Adipocyte (in vitro differentiated cells): ENCODE measurements around the gene NADSYN1.

Experiments
- DNase-seq: peaks from one replicate; pipeline ENCODE4 v3.0.0-alpha.2; 2015; ENCODE audit warnings: low read depth
- H3K27me3 ChIP-seq: replicated peaks from 2 replicates; pipeline ENCODE4 v1.7.0; 2013; ENCODE audit warnings: mild to moderate bottlenecking, low read length, moderate library complexity; ENCODE audit not compliant: control insufficient read depth, insufficient read depth
- H3K36me3 ChIP-seq: 2 replicates; pipeline ENCODE4 v1.7.0; 2013; ENCODE audit warnings: low read length, mild to moderate bottlenecking, moderate library complexity; ENCODE audit not compliant: control insufficient read depth, insufficient read depth, severe bottlenecking
- H3K4me1 ChIP-seq: 2 replicates; pipeline ENCODE4 v1.7.0; 2013; ENCODE audit warnings: mild to moderate bottlenecking, low read length, moderate library complexity; ENCODE audit not compliant: control insufficient read depth, insufficient read depth
- H3K4me3 ChIP-seq: 2 replicates; pipeline ENCODE4 v1.7.0; 2013; ENCODE audit warnings: mild to moderate bottlenecking, low read length, moderate library complexity
- H3K9ac ChIP-seq: 2 replicates; pipeline ENCODE4 v1.7.0; 2013; ENCODE audit warnings: mild to moderate bottlenecking, low read length, moderate library complexity
- H3K9me3 ChIP-seq: 2 replicates; pipeline ENCODE4 v1.7.0; 2013; ENCODE audit warnings: mild to moderate bottlenecking, low read length, moderate library complexity; ENCODE audit not compliant: control insufficient read depth

The NADSYN1 gene

DNA sequence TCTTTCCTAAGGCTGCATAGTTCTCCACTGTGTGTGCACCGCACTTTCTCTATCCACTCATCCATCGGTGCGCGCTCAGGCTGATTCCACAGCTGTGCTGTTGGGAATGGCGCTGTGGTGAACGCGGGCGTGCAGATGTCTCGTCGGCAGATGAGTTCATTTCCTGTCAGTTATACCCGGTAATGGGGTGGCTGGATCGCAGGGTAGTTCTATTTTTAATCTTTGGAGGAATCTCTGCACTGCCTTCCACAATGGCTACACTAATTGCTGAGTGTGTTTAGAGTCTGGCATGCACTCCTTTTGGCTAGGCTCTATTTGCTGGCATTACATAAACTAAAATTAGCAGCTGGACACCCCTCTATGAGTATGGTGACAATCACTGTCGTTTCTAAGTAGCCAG lies 46.1 kb downstream of the NADSYN1 start:
- DNase-seq: no peak
- H3K9ac ChIP-seq: no peak overlapping the region
- H3K4me3 ChIP-seq: no peak overlapping the region
- peaks cover 7% of the 10 kb centered on the region for H3K4me1 ChIP-seq
- H3K36me3 ChIP-seq: peaks cover 76% of the 10 kb centered on the region
- H3K27me3 ChIP-seq: no peaks in the 10 kb centered on the region
- H3K9me3 ChIP-seq: no peaks in the 10 kb centered on the region

DNA sequence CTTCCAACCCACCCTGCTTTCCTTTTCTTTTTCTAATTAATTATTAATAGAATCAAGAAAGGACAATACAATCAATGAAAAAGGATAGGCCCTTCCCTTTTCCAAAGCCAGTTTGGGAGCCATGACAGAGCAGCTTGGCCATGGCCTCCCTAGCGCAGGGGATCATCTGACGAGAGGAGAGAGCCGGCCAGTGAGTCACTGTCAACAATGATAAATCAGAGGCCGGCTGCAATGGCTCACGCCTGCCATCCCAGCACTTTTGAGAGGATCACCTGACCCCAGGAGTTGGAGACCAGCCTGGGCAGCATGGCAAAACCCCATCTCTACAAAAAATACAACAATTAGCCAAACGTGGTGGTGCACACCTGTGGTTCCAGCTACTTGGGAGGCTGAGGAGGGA lies 46.5 kb downstream of the NADSYN1 start:
- no peak overlapping the region for H3K9ac ChIP-seq
- H3K27me3 ChIP-seq: no peaks in the 10 kb centered on the region
- H3K4me1 ChIP-seq: peaks cover 7% of the 10 kb centered on the region
- no peaks in the 10 kb centered on the region for H3K9me3 ChIP-seq
- H3K36me3 ChIP-seq: peaks cover 78% of the 10 kb centered on the region
- no peak overlapping the region for H3K4me3 ChIP-seq
- no peak for DNase-seq

DNA sequence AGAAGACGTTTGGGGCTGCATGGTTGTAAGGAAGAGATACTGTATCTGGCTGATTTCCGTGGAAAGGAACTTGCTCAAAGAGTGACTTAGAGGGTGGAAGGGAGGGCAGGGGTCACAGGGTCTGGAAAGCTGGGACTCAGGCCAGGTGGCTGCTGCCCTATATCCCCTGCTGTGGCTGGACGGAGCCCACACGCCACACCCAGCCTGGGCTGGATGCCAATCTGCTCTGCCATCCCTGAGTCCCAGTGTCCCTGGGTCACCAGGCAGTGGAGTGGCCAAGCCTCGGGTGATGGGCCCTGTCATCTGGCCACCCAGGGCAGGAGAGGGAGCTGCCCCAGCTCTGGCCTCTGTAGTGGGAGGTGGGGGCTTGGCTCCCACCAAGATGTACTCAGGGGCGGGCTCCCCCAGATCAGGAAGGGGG lies 47.6 kb downstream of the NADSYN1 start:
- Histone ChIP-seq H3K4me1 (peaks cover 7% of the 10 kb centered on the region), H3K36me3 (peaks cover 70% of the 10 kb centered on the region), H3K4me3 (no peak overlapping the region), H3K27me3 (no peaks in the 10 kb centered on the region), H3K9me3 (no peaks in the 10 kb centered on the region), H3K9ac (no peak overlapping the region)
- DNase-seq: no peak

DNA sequence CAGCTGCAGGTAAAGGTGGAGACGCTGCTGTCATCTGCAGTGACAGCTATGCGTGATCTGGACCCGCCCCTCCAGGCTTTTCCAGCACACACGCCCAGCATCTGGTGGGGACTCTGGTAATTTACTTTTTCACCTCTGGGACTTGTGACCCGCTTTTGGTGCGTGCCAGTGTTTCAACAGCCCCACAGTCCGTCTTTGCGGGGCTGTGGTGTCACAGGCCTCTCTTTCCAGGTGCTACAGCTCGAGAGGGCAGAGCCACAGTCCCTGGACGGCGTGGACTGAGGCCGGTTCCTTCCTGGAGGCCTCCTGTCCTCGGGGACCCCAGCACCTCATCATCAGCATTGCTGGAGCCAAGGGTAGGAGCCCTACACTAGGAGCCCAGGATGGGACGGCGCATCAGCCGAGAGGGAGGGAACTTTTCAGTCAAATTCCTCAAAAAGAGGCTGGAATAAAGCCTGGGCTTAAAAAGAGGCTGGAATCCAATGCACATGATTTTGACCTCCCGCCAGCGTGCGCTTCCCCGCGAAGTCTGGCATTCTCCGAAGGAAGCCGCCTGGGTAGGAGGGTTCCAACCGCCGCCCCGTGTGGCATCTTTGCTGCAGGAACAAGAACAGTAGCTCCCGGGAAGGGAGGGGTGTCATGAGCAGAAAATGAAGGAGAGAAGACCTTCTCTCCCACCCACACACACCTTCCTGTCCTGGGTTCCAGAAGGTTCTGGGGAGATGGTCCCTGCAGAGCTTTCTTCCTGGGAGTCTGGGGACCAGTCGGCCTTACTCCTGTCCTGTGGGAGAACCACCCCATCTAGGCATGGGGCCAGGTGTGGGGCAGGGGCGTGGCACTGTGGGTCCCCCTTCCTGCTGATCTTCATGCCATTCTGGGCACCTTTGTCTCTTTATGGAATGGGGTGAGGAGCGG lies 48.3 kb downstream of the NADSYN1 start:
- H3K36me3 ChIP-seq: peaks cover 69% of the 10 kb centered on the region
- peaks cover 7% of the 10 kb centered on the region for H3K4me1 ChIP-seq
- DNase-seq: no peak
- no peak overlapping the region for H3K4me3 ChIP-seq
- no peaks in the 10 kb centered on the region for H3K27me3 ChIP-seq
- H3K9me3 ChIP-seq: no peaks in the 10 kb centered on the region
- no peak overlapping the region for H3K9ac ChIP-seq

DNA sequence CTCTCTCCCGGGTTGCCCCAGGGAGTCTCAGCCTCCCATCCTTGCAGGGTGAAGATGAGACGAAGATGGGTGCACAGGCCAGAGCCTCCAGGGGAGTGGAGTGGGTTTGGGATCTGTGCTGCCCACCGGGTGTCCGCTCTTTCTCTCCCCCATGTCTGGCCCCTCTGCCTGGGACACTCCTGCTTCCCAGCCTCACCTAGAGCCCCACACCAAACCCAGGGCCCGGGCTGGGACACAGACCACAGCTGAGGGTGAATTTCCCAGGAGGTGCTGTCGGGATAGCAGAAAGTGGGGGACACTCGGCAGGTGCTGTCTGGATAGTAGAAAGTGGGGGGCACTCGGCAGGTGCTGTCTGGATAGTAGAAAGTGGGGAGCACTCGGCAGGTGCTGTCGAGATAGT lies 49.0 kb downstream of the NADSYN1 start:
- Histone ChIP-seq H3K9ac (no peak overlapping the region), H3K27me3 (no peaks in the 10 kb centered on the region), H3K36me3 (peaks cover 71% of the 10 kb centered on the region), H3K4me1 (peaks cover 7% of the 10 kb centered on the region), H3K9me3 (no peaks in the 10 kb centered on the region), H3K4me3 (no peak overlapping the region)
- no peak for DNase-seq

DNA sequence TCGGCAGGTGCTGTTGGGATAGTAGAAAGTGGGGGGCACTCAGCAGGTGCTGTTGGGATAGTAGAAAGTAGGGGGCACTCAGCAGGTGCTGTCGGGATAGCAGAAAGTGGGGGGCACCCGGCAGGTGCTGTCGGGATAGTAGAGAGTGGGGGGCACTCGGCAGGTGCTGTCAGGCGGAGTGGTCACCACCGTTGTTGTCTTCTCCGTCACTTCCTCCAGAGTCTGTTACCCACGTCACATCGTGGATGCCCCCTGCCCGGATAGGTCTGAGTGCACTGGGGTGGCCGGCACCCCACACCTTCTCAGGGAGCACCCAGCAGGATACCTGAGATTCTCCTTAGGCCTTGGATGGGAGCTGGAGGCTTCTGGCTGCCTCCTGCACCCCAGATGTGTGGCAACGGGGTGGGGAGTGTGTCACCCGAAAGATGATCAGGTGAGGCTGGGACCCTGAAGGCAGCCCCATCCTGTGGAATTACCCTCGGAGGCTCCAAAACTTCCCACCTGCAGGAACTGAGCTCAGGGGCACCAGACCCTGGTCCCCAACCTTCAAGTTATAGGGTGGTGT lies 50.0 kb downstream of the NADSYN1 start:
- peaks cover 7% of the 10 kb centered on the region for H3K4me1 ChIP-seq
- H3K36me3 ChIP-seq: peaks cover 63% of the 10 kb centered on the region
- H3K9me3 ChIP-seq: peaks cover under 1% of the 10 kb centered on the region
- no peak for DNase-seq
- no peak overlapping the region for H3K9ac ChIP-seq
- H3K27me3 ChIP-seq: no peaks in the 10 kb centered on the region
- H3K4me3 ChIP-seq: no peak overlapping the region

DNA sequence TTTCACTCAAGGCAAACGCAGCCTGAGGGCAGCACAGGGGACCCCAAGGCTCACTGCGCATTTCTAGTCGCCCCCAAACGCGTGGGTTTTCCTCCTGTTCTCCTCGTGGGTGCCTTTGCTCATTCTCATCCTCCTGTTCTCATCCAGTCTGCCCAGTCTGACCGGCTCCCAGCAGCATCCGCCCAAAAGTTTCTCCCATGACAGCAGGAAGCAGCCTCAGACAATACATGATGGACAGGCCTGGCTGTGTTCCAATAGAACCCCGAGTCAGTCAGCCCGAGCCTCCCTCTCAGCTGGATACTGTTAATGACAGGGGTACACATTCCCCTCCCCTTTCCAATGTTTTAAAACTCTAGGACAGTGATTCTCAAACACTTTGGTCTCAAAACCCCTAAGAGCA lies 51.5 kb downstream of the NADSYN1 start:
- Histone ChIP-seq H3K4me3 (no peak overlapping the region), H3K36me3 (peaks cover 51% of the 10 kb centered on the region), H3K9me3 (peaks cover 12% of the 10 kb centered on the region), H3K9ac (no peak overlapping the region), H3K27me3 (no peaks in the 10 kb centered on the region), H3K4me1 (peaks cover 7% of the 10 kb centered on the region)
- DNase-seq: no peak

DNA sequence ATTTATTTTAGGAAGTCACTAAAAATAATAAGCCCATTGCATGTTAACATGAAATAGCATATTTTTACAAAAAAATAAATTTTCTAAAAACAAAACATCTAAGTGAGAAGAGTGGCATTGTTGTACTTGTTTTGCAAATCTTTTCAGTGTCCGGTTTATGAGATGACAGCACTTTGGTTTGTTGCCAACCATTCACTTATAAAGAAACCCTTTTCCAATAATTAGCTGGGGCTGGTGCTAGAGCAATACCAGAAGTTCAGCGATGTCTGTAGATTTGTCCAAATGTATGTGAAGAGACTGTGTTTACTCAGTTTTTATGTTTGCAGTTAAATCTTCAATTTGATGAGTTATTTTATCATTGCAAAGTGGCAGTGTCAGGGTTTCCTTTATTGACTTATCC lies 52.0 kb downstream of the NADSYN1 start:
- Histone ChIP-seq H3K27me3 (no peaks in the 10 kb centered on the region), H3K36me3 (peaks cover 46% of the 10 kb centered on the region), H3K4me3 (no peak overlapping the region), H3K9ac (no peak overlapping the region), H3K9me3 (peaks cover 15% of the 10 kb centered on the region), H3K4me1 (peaks cover 6% of the 10 kb centered on the region)
- DNase-seq: no peak

DNA sequence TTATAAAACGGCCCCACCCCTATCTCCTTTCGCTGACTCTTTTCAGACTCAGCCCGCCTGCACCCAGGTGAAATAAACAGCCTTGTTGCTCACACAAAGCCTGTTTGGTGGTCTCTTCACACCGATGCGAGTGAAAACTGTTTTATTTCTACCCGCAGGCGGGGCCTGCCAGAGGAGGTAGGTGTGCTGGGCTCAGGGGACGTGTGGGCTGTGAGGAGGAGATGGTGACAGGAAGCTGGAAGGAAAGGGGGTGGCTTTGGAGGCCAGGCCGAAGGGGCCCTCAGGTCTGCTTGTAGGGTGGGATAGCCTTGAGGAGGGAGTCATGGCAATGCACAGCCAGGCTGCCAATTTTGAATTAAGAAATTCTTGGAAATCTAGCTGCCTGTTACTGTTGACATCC lies 52.8 kb downstream of the NADSYN1 start:
- peaks cover 38% of the 10 kb centered on the region for H3K36me3 ChIP-seq
- H3K27me3 ChIP-seq: no peaks in the 10 kb centered on the region
- no peak overlapping the region for H3K4me3 ChIP-seq
- H3K9ac ChIP-seq: no peak overlapping the region
- no peaks in the 10 kb centered on the region for H3K4me1 ChIP-seq
- DNase-seq: no peak
- H3K9me3 ChIP-seq: peaks cover 19% of the 10 kb centered on the region

DNA sequence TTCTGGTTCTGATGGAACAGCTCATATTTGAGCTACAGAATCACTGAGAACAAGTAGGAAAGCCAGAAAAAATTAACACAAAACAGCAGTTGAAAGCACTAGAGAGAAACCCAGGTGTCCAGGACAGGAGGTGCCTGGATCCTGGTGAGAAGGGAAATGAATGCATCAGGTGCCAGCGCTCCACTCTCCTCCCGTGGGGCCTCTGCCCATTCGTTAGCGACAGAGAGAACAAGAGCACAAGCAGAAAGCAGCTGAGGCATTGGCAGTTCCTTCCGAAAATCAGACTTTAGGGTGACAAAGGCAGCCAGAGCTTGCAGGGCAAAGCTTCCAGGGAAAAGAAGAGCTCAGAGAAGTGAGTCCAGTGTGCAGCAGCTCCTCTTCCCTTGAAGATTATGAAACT lies 54.1 kb downstream of the NADSYN1 start:
- Histone ChIP-seq H3K9ac (no peak overlapping the region), H3K9me3 (peaks cover 19% of the 10 kb centered on the region), H3K4me1 (no peaks in the 10 kb centered on the region), H3K36me3 (peaks cover 26% of the 10 kb centered on the region), H3K27me3 (no peaks in the 10 kb centered on the region), H3K4me3 (no peak overlapping the region)
- DNase-seq: no peak

DNA sequence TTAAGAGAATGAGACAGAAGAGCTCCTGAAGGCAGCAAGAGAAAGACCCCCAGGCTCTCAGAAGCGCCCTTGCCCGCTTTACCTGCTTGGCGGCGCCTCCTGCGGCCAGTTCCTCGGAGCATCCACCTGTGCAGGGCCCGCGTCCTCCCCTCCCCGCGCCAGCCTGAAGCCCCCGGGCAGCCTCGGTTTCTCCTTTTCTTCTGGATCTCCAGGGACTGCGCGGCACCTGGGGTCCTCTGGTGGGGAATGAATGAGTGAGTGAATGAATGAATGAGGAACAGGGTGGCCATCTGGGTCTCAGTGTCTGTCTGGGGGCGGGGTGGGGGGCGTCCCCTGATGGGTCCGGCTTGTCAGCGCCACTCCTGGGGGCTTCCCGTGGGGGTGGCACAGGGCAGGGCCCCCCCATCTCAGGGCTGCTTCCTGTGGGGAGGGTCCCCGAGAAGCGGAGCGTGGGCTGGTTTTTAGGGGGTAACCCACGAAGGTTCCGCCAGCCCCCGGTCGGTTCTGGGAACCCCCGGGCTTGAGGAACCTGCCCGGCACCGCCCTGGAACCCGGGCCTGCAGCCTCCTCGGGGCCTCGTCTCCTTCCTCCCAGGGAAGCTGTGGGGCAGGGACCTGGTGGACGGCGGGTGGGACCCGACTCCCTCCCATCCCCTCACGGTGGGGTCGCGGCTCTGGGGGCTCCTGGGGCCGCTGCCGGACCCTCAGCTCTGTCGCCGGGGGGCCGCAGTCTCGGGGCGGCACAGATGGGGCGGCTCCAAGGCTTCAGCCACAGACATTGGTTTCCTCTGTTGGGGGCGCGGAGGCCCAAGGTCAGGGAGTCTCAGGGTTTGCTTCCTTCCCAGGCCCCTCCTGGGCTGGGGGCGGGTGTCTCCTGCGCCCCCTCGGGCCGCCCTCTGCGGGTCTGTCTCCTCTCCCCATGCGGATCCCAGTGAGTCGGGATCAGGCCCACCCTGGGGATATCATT lies 65.8 kb downstream of the NADSYN1 start:
- H3K9me3 ChIP-seq: no peaks in the 10 kb centered on the region

More for the DNA sequence above, 65.8 kb downstream of the NADSYN1 start:
- Histone ChIP-seq H3K27me3 (no peaks in the 10 kb centered on the region), H3K4me3 (no peak overlapping the region), H3K9ac (no peak overlapping the region), H3K36me3 (peaks cover 3% of the 10 kb centered on the region), H3K4me1 (no peaks in the 10 kb centered on the region)
- DNase-seq: no peak
